HCT116 (cell line): ENCODE measurements around the gene MYH14. TPM values are rescaled to one million over a fixed set of nuclear protein-coding genes. Genes with fewer than 3 reads are reported as not detected.

ENCODE experiments used
- ATAC-seq: fragments of 200-7000 bp; cut with Tn5 transposase; 2 replicates; pipeline ENCODE4 v1.9.1; 2020; ENCODE audit warnings: mild to moderate bottlenecking, moderate library complexity
- BruUV-seq: library from RNA; stranded (reverse); fragments of 400-500 nt; replicated peaks from 2 replicates; lab custom pipeline; 2021; lab: Mats Ljungman, UMichigan
- CTCF ChIA-PET: fragments of 300-600 bp; sonication (Branson Sonifier 250); formaldehyde crosslinking; loops from one replicate; lab custom pipeline; 2021; ENCODE audit warnings: antibody characterized with exemption; lab: Charles Lee
- POLR2A ChIA-PET: fragments of 300-600, 350-600 bp; sonication (Branson Sonifier 250); formaldehyde crosslinking; loops from one replicate; lab custom pipeline; 2021; ENCODE audit warnings: antibody characterized with exemption; lab: Charles Lee
- RAD21 ChIA-PET, 2 experiments: fragments of 300-600 bp; sonication (Branson Sonifier 250); formaldehyde crosslinking; loops; one replicate each; lab custom pipeline; 2023; ENCODE audit warnings: low total read pairs in 2 of 2; ENCODE audit not compliant: uncharacterized antibody in 2 of 2, unreplicated experiment in 2 of 2, low non-redundant PET in 1 of 2; lab: Charles Lee
- DNase-seq: peaks from one replicate; pipeline ENCODE4 v3.0.0-alpha.2; 2010; ENCODE audit warnings: low read depth, low spot score
- H2AFZ ChIP-seq: fragments of 200-600 bp; shearing (Covaris generic), sonication (generic); 2 replicates; pipeline ENCODE4 v1.6.1; 2017; ENCODE audit warnings: low read depth, mixed run types, mixed read lengths, antibody characterized with exemption, low read length; ENCODE audit not compliant: poor library complexity, severe bottlenecking
- H3K27ac ChIP-seq: 2 replicates; pipeline ENCODE4 v1.5.1; 2012; ENCODE audit warnings: low read depth, low read length
- H3K27me3 ChIP-seq: fragments of 200-600 bp; sonication (generic); 2 replicates; pipeline ENCODE4 v1.6.1; 2016; ENCODE audit warnings: mixed run types, low read length, mixed read lengths; ENCODE audit not compliant: insufficient read depth
- H3K36me3 ChIP-seq, 2 experiments: fragments of 200-500 bp in 1 of 2; fragments of 200-600 bp in 1 of 2; sonication (Bioruptor generic) in 1 of 2; sonication (generic) in 1 of 2; 2 replicates each; pipeline versions ENCODE4 v1.5.1 to v1.6.1; 2014 to 2016; ENCODE audit warnings: low read length in 2 of 2, inconsistent platforms in 1 of 2, mixed read lengths in 1 of 2, mixed run types in 1 of 2; ENCODE audit not compliant: insufficient read depth in 2 of 2, control insufficient read depth in 1 of 2
- H3K4me1 ChIP-seq, 2 experiments: fragments of 200-600 bp in 1 of 2; sonication (generic) in 1 of 2; 2 replicates each; pipeline versions ENCODE4 v1.5.1 to v1.6.1; 2012 to 2017; ENCODE audit warnings: low read length in 2 of 2, inconsistent platforms in 1 of 2, mild to moderate bottlenecking in 1 of 2, mixed read lengths in 1 of 2, mixed run types in 1 of 2, moderate library complexity in 1 of 2; ENCODE audit not compliant: insufficient read depth in 2 of 2, control insufficient read depth in 1 of 2
- H3K4me2 ChIP-seq: fragments of 200-600 bp; sonication (generic); 2 replicates; pipeline ENCODE4 v1.6.1; 2017; ENCODE audit warnings: mixed run types, low read length, mixed read lengths
- H3K4me3 ChIP-seq, 2 experiments: fragments of 200-600 bp in 1 of 2; sonication (generic) in 1 of 2; replicated peaks in 1 of 2; 2 replicates each; pipeline ENCODE4 v1.5.1; 2011 to 2016; ENCODE audit warnings: low read length in 2 of 2, control low read depth in 1 of 2, low read depth in 1 of 2, mild to moderate bottlenecking in 1 of 2, mixed read lengths in 1 of 2, mixed run types in 1 of 2
- H3K79me2 ChIP-seq: fragments of 200-600 bp; sonication (generic); 2 replicates; pipeline ENCODE4 v1.6.1; 2017; ENCODE audit warnings: mild to moderate bottlenecking, mixed run types, low read length, moderate library complexity, mixed read lengths; ENCODE audit not compliant: insufficient read depth
- H3K9ac ChIP-seq: fragments of 200-600 bp; sonication (generic); 2 replicates; pipeline ENCODE4 v1.6.1; 2016; ENCODE audit warnings: low read length, mixed read lengths
- H3K9me2 ChIP-seq: fragments of 200-600 bp; sonication (generic), shearing (Covaris generic); 2 replicates; pipeline ENCODE4 v1.6.1; 2017; ENCODE audit warnings: mixed run types, mild to moderate bottlenecking, moderate library complexity; ENCODE audit not compliant: insufficient read depth
- H3K9me3 ChIP-seq, 2 experiments: fragments of 200-500 bp in 1 of 2; fragments of 200-600 bp in 1 of 2; sonication (Bioruptor generic) in 1 of 2; sonication (generic) in 1 of 2; 2 replicates each; pipeline ENCODE4 v1.6.1; 2014 to 2017; ENCODE audit warnings: low read length in 2 of 2, mixed read lengths in 2 of 2, inconsistent platforms in 1 of 2, low read depth in 1 of 2, mild to moderate bottlenecking in 1 of 2, mixed run types in 1 of 2, moderate library complexity in 1 of 2; ENCODE audit not compliant: control insufficient read depth in 1 of 2, insufficient read depth in 1 of 2
- H4K20me1 ChIP-seq: fragments of 200-600 bp; sonication (generic), shearing (Covaris generic); 2 replicates; pipeline ENCODE4 v1.6.1; 2017; ENCODE audit warnings: mixed run types, mild to moderate bottlenecking, moderate library complexity; ENCODE audit not compliant: insufficient read depth
- CTCF ChIP-seq, 3 experiments: fragments of 200-600 bp in 1 of 3; sonication (generic) in 1 of 3; IDR thresholded peaks in 2 of 3; conservative IDR thresholded peaks in 1 of 3; 2 replicates each; pipeline ENCODE4 v1.5.1; 2012 to 2017; ENCODE audit warnings: low read depth in 2 of 3, low read length in 2 of 3, antibody characterized with exemption in 1 of 3, borderline replicate concordance in 1 of 3, control low read depth in 1 of 3, mild to moderate bottlenecking in 1 of 3, mixed read lengths in 1 of 3, mixed run types in 1 of 3, moderate library complexity in 1 of 3; ENCODE audit not compliant: insufficient read depth in 1 of 3
- EGR1 ChIP-seq: IDR thresholded peaks from 2 replicates; pipeline ENCODE4 v1.6.1; 2012; ENCODE audit warnings: low read depth
- EZH2 ChIP-seq: fragments of 200-600 bp; sonication (generic); IDR thresholded peaks from 2 replicates; pipeline ENCODE4 v1.6.1; 2017; ENCODE audit warnings: antibody characterized with exemption, mixed run types
- EZH2phosphoT487 ChIP-seq: fragments of 200-600 bp; IDR thresholded peaks from 2 replicates; pipeline ENCODE4 v1.6.1; 2018; ENCODE audit warnings: antibody characterized with exemption, borderline replicate concordance
- MAX ChIP-seq: IDR thresholded peaks from 2 replicates; pipeline ENCODE4 v1.6.1; 2012
- POLR2AphosphoS5 ChIP-seq: IDR thresholded peaks from 2 replicates; pipeline ENCODE4 v1.6.1; 2011; ENCODE audit warnings: mild to moderate bottlenecking, low read depth, low read length, moderate library complexity
- REST ChIP-seq: IDR thresholded peaks from 2 replicates; pipeline ENCODE4 v1.6.1; 2012; ENCODE audit warnings: low read depth
- TCF7L2 ChIP-seq: IDR thresholded peaks from 2 replicates; pipeline ENCODE4 v1.7.0; 2011; ENCODE audit warnings: borderline replicate concordance, inconsistent platforms; ENCODE audit not compliant: insufficient read depth, insufficient read length; ENCODE audit errors: extremely low read depth
- YY1 ChIP-seq: IDR thresholded peaks from 2 replicates; pipeline ENCODE4 v1.6.1; 2011; ENCODE audit warnings: low read length, low read depth, moderate library complexity, mild to moderate bottlenecking; ENCODE audit not compliant: insufficient replicate concordance; ENCODE audit errors: extremely low read depth
- ZFX ChIP-seq: fragments of 450-650 bp; IDR thresholded peaks from 2 replicates; pipeline ENCODE4 v1.6.1; 2017
- ZNF274 ChIP-seq: fragments of 200-500 bp; sonication (Bioruptor generic); IDR thresholded peaks from 2 replicates; pipeline ENCODE4 v1.6.1; 2014; ENCODE audit warnings: mild to moderate bottlenecking, low read depth, low read length, inconsistent platforms
- intact Hi-C: fragments of 100-400 bp; cut with micrococcal nuclease; formaldehyde crosslinking; loops from 2 replicates; pipeline ENCODE4 v1.10.0; 2022
- total RNA-seq: library from RNA; stranded (reverse); gene quantifications from one replicate; pipeline ENCODE4 v1.2.1, GENCODE V29; 2021; ENCODE audit not compliant: unreplicated experiment
- TF ChIP-seq, protein P1 (sequence below): IDR thresholded peaks from 2 replicates; pipeline ENCODE4 v1.6.1; 2011; ENCODE audit warnings: mild to moderate bottlenecking, low read length, moderate library complexity; ENCODE audit not compliant: insufficient replicate concordance; ENCODE audit errors: extremely low read depth

Gene MYH14
- total RNA-seq, 1 experiment from 2014 or later, result 60.1 TPM

DNA sequence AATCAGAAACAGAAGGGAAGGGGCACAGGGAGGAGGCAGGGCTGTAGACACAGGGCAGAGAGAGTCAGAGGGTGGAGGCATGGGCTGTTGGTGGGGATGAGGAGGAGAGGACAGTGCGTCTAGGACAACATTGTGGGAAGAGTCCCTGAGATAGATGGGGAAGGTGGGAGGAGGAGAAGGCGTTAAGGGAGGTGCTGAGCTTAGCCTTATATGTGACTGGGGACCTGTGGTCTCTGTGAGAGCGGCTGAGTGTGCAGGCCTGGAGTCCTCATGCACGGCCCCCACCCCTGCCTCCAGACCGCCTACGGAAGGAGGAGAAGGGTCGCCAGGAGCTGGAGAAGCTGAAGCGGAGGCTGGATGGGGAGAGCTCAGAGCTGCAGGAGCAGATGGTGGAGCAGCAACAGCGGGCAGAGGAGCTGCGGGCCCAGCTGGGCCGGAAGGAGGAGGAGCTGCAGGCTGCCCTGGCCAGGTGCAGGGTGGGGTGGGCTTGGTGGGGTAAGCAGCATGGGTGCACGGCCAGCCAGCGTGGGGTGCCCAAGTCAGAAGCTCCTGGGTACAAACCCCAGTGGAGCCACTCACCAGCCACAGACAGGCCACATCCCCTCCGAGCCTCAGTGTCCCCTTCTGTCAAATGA is 69.0 kb downstream of the MYH14 start (continued):
- TF ChIP-seq, protein P1, sequence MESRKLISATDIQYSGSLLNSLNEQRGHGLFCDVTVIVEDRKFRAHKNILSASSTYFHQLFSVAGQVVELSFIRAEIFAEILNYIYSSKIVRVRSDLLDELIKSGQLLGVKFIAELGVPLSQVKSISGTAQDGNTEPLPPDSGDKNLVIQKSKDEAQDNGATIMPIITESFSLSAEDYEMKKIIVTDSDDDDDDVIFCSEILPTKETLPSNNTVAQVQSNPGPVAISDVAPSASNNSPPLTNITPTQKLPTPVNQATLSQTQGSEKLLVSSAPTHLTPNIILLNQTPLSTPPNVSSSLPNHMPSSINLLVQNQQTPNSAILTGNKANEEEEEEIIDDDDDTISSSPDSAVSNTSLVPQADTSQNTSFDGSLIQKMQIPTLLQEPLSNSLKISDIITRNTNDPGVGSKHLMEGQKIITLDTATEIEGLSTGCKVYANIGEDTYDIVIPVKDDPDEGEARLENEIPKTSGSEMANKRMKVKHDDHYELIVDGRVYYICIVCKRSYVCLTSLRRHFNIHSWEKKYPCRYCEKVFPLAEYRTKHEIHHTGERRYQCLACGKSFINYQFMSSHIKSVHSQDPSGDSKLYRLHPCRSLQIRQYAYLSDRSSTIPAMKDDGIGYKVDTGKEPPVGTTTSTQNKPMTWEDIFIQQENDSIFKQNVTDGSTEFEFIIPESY, result no peak
- no peak for TF ChIP-seq POLR2AphosphoS5
- no peak for TF ChIP-seq EZH2
- TF ChIP-seq YY1, result no peak
- no peak for TF ChIP-seq CTCF (IDR thresholded peaks at IDR 0.05 in 2 of 3, conservative IDR thresholded peaks at IDR 0.05 in 1 of 3; ENCODE audit: borderline replicate concordance in 1 of 3, insufficient read depth in 1 of 3, low read depth in 2 of 3, low read length in 2 of 3)
- no peak for TF ChIP-seq ZFX
- no peak for TF ChIP-seq TCF7L2

DNA sequence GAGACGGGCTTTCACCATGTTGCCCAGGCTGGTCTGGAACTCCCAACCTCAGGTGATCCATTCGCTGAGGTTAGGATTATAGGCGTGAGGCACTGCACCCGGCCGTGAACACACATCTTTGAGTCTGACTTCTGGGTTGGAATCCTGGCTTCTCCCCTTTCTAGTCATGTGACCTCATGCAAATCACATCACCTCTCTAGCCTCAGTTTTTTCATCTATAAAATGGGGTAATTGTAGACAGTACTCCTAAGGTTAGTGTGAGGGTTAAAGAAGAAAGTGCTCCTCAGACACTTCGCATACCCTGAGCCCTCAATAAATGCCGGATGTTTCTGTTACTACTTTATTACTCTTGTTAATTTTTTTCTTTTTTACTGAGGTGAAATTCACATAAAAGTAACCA is 70.4 kb downstream of the MYH14 start:
- Histone ChIP-seq H3K4me1 (no peaks in the 10 kb centered on the region), H3K9ac (no peak overlapping the region), H4K20me1 (no peaks in the 10 kb centered on the region), H3K4me3 (no peak overlapping the region), H3K79me2 (no peaks in the 10 kb centered on the region), H3K27me3 (no peaks in the 10 kb centered on the region), H3K4me2 (no peak overlapping the region), H3K9me2 (no peaks in the 10 kb centered on the region), H3K27ac (no peak overlapping the region), H3K9me3 (no peaks in the 10 kb centered on the region), H2AFZ (no peak overlapping the region), H3K36me3 (peaks cover 4 to 12% of the 10 kb centered on the region in 2 experiments; a peak in 1 of 4 replicates)
- intact Hi-C loops, result no loop called here
- DNase-seq (no peak), ATAC-seq (no peak)
- CTCF ChIA-PET, result interaction anchor here (0.7 kb wide), 1 partner anchor 31 kb away, joined by 3 read pairs; no protein-coding TSS in a partner anchor
- POLR2A ChIA-PET, result no interaction called here
- RAD21 ChIA-PET, result interaction anchor here in 1 of 2 experiments (0.7 kb wide), 1 partner anchor 97 kb away, joined by 3 read pairs; no protein-coding TSS in a partner anchor
- BruUV-seq, result no TSS peak
- TF ChIP-seq, protein P1, result no peak
- no peak for TF ChIP-seq EGR1
- TF ChIP-seq ZFX, result no peak
- no peak for TF ChIP-seq EZH2phosphoT487
- no peak for TF ChIP-seq MAX
- TF ChIP-seq REST, result no peak
- no peak for TF ChIP-seq ZNF274
